MCF 10A (cell line): ENCODE data around the gene APOB. TPM values are rescaled to one million over a fixed set of nuclear protein-coding genes. Genes with fewer than 3 reads are reported as not detected.

ENCODE experiments used
- BruUV-seq: library from RNA; stranded (reverse); fragments of 400-500 nt; replicated peaks from 2 replicates; lab custom pipeline; 2021; lab: Mats Ljungman, UMichigan
- CTCF ChIA-PET: fragments of 300-600 bp; sonication (Branson Sonifier 250); formaldehyde crosslinking; extraction: SDS; loops from one replicate; lab custom pipeline; 2021; ENCODE audit warnings: antibody characterized with exemption, inconsistent platforms; lab: Yijun Ruan, JAX
- POLR2A ChIA-PET: fragments of 300-600, 350-650 bp; sonication (Branson Sonifier 250); formaldehyde crosslinking; extraction: SDS; loops from one replicate; lab custom pipeline; 2020; ENCODE audit warnings: antibody characterized with exemption, inconsistent platforms; lab: Yijun Ruan, JAX
- DNase-seq: peaks from one replicate; pipeline ENCODE4 v3.0.0-alpha.2; 2018; ENCODE audit not compliant: unreplicated experiment
- H3K27ac Mint-ChIP-seq: one replicate; pipeline ENCODE4 v1.8.0; 2022; ENCODE audit warnings: mild to moderate bottlenecking, low read depth, mixed read lengths; ENCODE audit not compliant: unreplicated experiment
- H3K27me3 Mint-ChIP-seq: one replicate; pipeline ENCODE4 v1.8.0; 2022; ENCODE audit warnings: mixed read lengths; ENCODE audit not compliant: insufficient read depth, unreplicated experiment
- H3K36me3 Mint-ChIP-seq: one replicate; pipeline ENCODE4 v1.8.0; 2022; ENCODE audit warnings: mild to moderate bottlenecking, moderate library complexity, mixed read lengths; ENCODE audit not compliant: insufficient read depth, unreplicated experiment
- H3K4me1 Mint-ChIP-seq: one replicate; pipeline ENCODE4 v1.8.0; 2022; ENCODE audit warnings: mixed read lengths; ENCODE audit not compliant: insufficient read depth, unreplicated experiment
- H3K4me3 Mint-ChIP-seq: one replicate; pipeline ENCODE4 v1.8.0; 2022; ENCODE audit warnings: mild to moderate bottlenecking, moderate library complexity, mixed read lengths; ENCODE audit not compliant: unreplicated experiment
- H3K9me3 Mint-ChIP-seq: one replicate; pipeline ENCODE4 v1.8.0; 2022; ENCODE audit warnings: mixed read lengths; ENCODE audit not compliant: unreplicated experiment
- intact Hi-C: fragments of 100-400 bp; cut with micrococcal nuclease; formaldehyde crosslinking; loops from 2 replicates; pipeline ENCODE4 v1.14.1; 2022
- total RNA-seq: library from RNA; stranded (reverse); gene quantifications from 2 replicates; pipeline ENCODE4 v1.2.3, GENCODE V29; 2022
- TF ChIP-seq, protein P1 (sequence below): fragments of 200-600 bp; IDR thresholded peaks from one replicate; pipeline ENCODE4 v1.8.0; 2022; ENCODE audit warnings: antibody characterized with exemption, mild to moderate bottlenecking; ENCODE audit not compliant: unreplicated experiment

The APOB gene
- total RNA-seq, 1 experiment from 2014 or later: not detected

DNA sequence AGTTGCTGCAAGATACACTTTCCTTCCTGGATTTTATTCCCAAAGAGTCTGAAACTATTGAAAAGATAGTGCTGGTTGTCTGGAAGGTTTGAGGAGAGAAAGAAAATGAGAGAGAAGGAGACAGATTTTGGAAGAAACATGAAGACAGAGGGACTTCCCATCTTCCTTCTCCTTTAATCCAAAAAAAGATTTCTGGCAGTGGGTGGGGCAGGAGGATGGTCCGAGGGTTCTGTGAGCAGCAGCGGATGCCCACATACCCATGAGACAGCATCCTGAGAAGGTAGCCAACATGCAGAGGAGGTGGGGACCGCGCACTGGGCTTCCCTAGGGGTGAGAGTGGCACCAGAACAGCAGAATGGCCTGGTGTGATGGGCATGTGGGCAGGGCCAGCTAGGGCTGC is 84.6 kb downstream of the APOB start:
- no TSS peak for BruUV-seq
- POLR2A ChIA-PET: no interaction called here
- Mint-ChIP-seq H3K9me3 (no peaks in the 10 kb centered on the region), H3K36me3 (no peaks in the 10 kb centered on the region), H3K4me1 (no peaks in the 10 kb centered on the region), H3K27me3 (peaks cover 22% of the 10 kb centered on the region), H3K27ac (no peak overlapping the region), H3K4me3 (no peak overlapping the region)
- intact Hi-C loops: no loop called here
- CTCF ChIA-PET: interaction anchor here (3.4 to 14.1 kb wide), 2 partner anchors 173 to 298 kb away, joined by 26 to 375 read pairs; no protein-coding TSS in a partner anchor
- TF ChIP-seq, protein P1, sequence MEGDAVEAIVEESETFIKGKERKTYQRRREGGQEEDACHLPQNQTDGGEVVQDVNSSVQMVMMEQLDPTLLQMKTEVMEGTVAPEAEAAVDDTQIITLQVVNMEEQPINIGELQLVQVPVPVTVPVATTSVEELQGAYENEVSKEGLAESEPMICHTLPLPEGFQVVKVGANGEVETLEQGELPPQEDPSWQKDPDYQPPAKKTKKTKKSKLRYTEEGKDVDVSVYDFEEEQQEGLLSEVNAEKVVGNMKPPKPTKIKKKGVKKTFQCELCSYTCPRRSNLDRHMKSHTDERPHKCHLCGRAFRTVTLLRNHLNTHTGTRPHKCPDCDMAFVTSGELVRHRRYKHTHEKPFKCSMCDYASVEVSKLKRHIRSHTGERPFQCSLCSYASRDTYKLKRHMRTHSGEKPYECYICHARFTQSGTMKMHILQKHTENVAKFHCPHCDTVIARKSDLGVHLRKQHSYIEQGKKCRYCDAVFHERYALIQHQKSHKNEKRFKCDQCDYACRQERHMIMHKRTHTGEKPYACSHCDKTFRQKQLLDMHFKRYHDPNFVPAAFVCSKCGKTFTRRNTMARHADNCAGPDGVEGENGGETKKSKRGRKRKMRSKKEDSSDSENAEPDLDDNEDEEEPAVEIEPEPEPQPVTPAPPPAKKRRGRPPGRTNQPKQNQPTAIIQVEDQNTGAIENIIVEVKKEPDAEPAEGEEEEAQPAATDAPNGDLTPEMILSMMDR: no peak
- DNase-seq: no peak

DNA sequence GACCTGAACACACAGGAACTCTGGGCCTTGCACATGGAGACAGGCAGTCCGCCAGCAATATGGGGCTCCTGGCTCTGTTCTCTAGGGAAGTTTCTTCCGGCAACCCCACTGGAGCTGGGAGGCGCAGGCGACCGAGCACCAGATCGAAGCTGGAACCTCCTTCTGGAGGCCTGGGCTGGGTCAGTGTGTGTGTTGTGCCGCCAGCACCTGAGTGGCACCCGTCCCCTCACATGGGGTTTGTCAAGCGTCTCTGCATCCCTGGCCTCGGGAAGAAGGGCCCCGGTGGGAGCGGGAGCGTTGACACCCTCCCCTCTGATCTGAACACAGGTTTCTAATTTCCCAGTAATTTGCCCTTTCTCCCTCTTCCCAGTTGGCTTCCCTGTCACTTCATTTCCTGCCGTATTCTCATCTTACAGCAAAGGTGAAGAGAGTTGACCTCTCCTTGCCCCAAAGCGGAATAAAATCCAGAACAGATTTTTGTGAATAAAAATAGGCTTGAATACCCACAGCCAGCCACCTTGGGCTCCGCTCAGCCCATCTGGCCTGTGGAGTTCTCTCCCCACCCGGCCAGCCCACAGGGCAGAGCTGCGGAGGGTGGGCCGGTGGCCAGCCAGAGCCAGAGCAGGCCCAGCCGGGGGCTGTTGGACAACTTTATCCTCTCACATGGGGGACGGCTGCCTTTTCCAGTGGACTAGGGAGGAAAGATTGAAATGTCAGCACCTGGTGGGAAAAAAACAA is 85.9 kb downstream of the APOB start:
- no TSS peak for BruUV-seq
- Mint-ChIP-seq H3K27me3 (peaks cover 22% of the 10 kb centered on the region), H3K4me3 (no peak overlapping the region), H3K27ac (no peak overlapping the region), H3K9me3 (no peaks in the 10 kb centered on the region), H3K4me1 (no peaks in the 10 kb centered on the region), H3K36me3 (no peaks in the 10 kb centered on the region)
- ChIA-PET CTCF (interaction anchor here (1.0 to 14.1 kb wide), 4 partner anchors 16 to 297 kb away, joined by 3 to 375 read pairs (median 15); no protein-coding TSS in a partner anchor), POLR2A (no interaction called here)
- intact Hi-C loops: no loop called here
- TF ChIP-seq, protein P1: no peak
- no peak for DNase-seq

DNA sequence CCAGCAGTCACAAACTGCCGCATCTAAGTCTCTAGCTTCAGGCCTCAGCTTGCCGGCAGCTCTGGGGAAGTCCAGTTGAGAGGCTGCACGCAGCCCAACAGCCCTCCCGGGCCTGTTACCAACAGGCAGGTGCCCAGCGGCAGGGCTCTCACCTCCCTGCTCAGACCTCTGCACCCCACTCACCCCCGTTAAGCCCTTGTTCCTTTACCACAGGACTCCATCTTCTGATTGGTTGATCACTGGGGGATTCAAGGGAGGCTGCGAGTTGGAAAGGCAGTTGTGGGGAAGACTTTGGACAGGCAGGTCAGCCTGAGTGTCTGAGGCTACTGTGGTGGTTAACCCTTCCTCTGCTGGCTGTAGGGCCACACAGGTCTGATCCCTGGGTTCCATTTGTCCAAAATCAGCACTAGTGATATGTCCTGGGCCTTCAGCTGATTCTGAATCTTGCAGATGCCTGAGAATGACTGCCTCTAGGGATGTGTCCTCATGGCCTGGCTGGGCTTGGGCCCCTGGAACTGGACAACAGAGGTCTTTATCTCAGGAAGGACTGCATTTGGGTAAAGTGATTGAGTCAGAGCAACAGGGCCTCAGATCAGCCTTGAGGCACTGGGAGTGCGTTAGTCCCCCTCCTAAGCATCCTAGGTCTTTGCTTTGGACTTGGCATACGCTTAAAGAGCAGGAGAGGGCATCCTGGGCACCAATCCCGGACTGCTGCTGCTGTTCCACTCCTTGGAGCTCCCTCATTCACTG is 88.4 kb downstream of the APOB start:
- no peaks in the 10 kb centered on the region for H3K9me3 Mint-ChIP-seq
- ChIA-PET CTCF (interaction anchor here (1.0 to 14.1 kb wide), 2 partner anchors 9 to 169 kb away, joined by 3 to 375 read pairs; no protein-coding TSS in a partner anchor), POLR2A (no interaction called here)
- no peaks in the 10 kb centered on the region for H3K36me3 Mint-ChIP-seq
- no TSS peak for BruUV-seq
- intact Hi-C loops: no loop called here
- no peaks in the 10 kb centered on the region for H3K4me1 Mint-ChIP-seq
- DNase-seq: no peak
- no peak overlapping the region for H3K27ac Mint-ChIP-seq
- TF ChIP-seq, protein P1: no peak
- H3K27me3 Mint-ChIP-seq: peaks cover 3% of the 10 kb centered on the region
- H3K4me3 Mint-ChIP-seq: no peak overlapping the region
